BLaER1 (cell line): ENCODE data around the gene CHST4.

Experiments
- H3K27ac ChIP-seq: shearing (Covaris generic); formaldehyde crosslinking; 2 replicates; pipeline ENCODE4 v1.8.1; 2022
- H3K27me3 ChIP-seq: shearing (Covaris generic); formaldehyde crosslinking; 2 replicates; pipeline ENCODE4 v1.8.1; 2022
- H3K36me3 ChIP-seq: shearing (Covaris generic); formaldehyde crosslinking; 2 replicates; pipeline ENCODE4 v1.8.1; 2022
- H3K4me1 ChIP-seq: shearing (Covaris generic); formaldehyde crosslinking; 2 replicates; pipeline ENCODE4 v1.8.1; 2022
- H3K4me2 ChIP-seq: shearing (Covaris generic); formaldehyde crosslinking; 2 replicates; pipeline ENCODE4 v1.8.1; 2022
- H3K4me3 ChIP-seq: shearing (Covaris generic); formaldehyde crosslinking; 2 replicates; pipeline ENCODE4 v1.8.1; 2022
- H3K9ac ChIP-seq: shearing (Covaris generic); formaldehyde crosslinking; 2 replicates; pipeline ENCODE4 v1.8.1; 2022
- H3K9me3 ChIP-seq: shearing (Covaris generic); formaldehyde crosslinking; 2 replicates; pipeline ENCODE4 v1.8.1; 2022
- H4K20me1 ChIP-seq: shearing (Covaris generic); formaldehyde crosslinking; 2 replicates; pipeline ENCODE4 v1.8.1; 2022
- Cebpa-rat ChIP-seq: shearing (Covaris generic); IDR thresholded peaks from 2 replicates; pipeline ENCODE4 v1.8.1; 2022

The CHST4 gene

GRCh38 chr16:71585318-71585703 is 59.1 kb downstream of the CHST4 start:
- no peak for TF ChIP-seq Cebpa-rat
- no peak overlapping the region for H3K4me2 ChIP-seq
- no peaks in the 10 kb centered on the region; the same call in 1 of the 2 replicates for H3K9me3 ChIP-seq
- no peak overlapping the region for H3K9ac ChIP-seq
- H3K27me3 ChIP-seq, result no peaks in the 10 kb centered on the region
- no peak overlapping the region for H3K27ac ChIP-seq
- H4K20me1 ChIP-seq, result no peaks in the 10 kb centered on the region
- H3K36me3 ChIP-seq, result no peaks in the 10 kb centered on the region
- H3K4me3 ChIP-seq, result no peak overlapping the region
- peaks cover 21% of the 10 kb centered on the region for H3K4me1 ChIP-seq
